K562 (cell line): ENCODE measurements around the gene MMEL1. TPM values are rescaled to one million over a fixed set of nuclear protein-coding genes. Genes with fewer than 3 reads are reported as not detected.

Experiments
- CBX8 ChIP-seq: fragments of 200-600 bp; sonication (generic); IDR thresholded peaks from 2 replicates; pipeline ENCODE4 v1.6.1; 2012; ENCODE audit warnings: borderline replicate concordance, mixed run types, low read depth, mild to moderate bottlenecking, moderate library complexity, mixed read lengths, low read length, control low read depth, inconsistent platforms; ENCODE audit not compliant: poor library complexity, severe bottlenecking; ENCODE audit errors: extremely low read depth
- HNRNPK ChIP-seq: fragments of 200-400 bp; formaldehyde crosslinking; IDR thresholded peaks from one replicate; pipeline ENCODE4 v1.6.1; 2018; ENCODE audit warnings: mild to moderate bottlenecking, low read depth, low read length; ENCODE audit not compliant: poor library complexity, severe bottlenecking
- JUN ChIP-seq, 2 experiments: sonication (generic) in 1 of 2; formaldehyde crosslinking in 1 of 2; IDR thresholded peaks; 2 replicates each; pipeline versions ENCODE4 v1.6.1 to v1.8.0; 2012 to 2022; ENCODE audit warnings: borderline replicate concordance in 2 of 2, mild to moderate bottlenecking in 2 of 2, improper control_type of control experiment in 1 of 2, low read depth in 1 of 2, low read length in 1 of 2, missing genetic modification reagents in 1 of 2
- KLF10 ChIP-seq: fragments of 250-450 bp; sonication (Bioruptor Pico); IDR thresholded peaks from 2 replicates; pipeline ENCODE4 v1.6.1; 2021; ENCODE audit warnings: matching md5 sums
- MTA2 ChIP-seq: fragments of 450-650 bp; IDR thresholded peaks from 2 replicates; pipeline ENCODE4 v1.6.1; 2016; ENCODE audit warnings: low read depth
- NR4A1 ChIP-seq, 2 experiments: fragments of 250-450 bp in 1 of 2; fragments of 450-650 bp in 1 of 2; sonication (Bioruptor Pico) in 1 of 2; IDR thresholded peaks; 2 replicates each; pipeline versions ENCODE4 v1.4.0 to v1.6.1; 2016 to 2020; ENCODE audit warnings: mild to moderate bottlenecking in 2 of 2, missing compliant biosample characterization in 1 of 2, missing genetic modification characterization in 1 of 2, moderate library complexity in 1 of 2
- PHTF2 ChIP-seq: fragments of 250-450 bp; sonication (Bioruptor Pico); IDR thresholded peaks from 2 replicates; pipeline ENCODE4 v1.5.0; 2021; ENCODE audit warnings: mild to moderate bottlenecking
- PTRF ChIP-seq: fragments of 450-650 bp; IDR thresholded peaks from 2 replicates; pipeline ENCODE4 v1.6.1; 2016; ENCODE audit warnings: mild to moderate bottlenecking, missing genetic modification characterization, missing compliant biosample characterization
- SOX6 ChIP-seq: fragments of 450-650 bp; IDR thresholded peaks from 2 replicates; pipeline ENCODE4 v1.6.1; 2014; ENCODE audit warnings: mild to moderate bottlenecking
- SRSF1 ChIP-seq: fragments of 200-400 bp; formaldehyde crosslinking; IDR thresholded peaks from 2 replicates; pipeline ENCODE4 v1.6.1; 2017; ENCODE audit warnings: mild to moderate bottlenecking, low read depth, low read length, moderate library complexity
- TBP ChIP-seq: optimal IDR thresholded peaks from 2 replicates; pipeline ENCODE3; 2011; ENCODE audit warnings: low read depth, low read length, improper control_type of control experiment
- ZNF143 ChIP-seq: sonication (generic); formaldehyde crosslinking; IDR thresholded peaks from 2 replicates; pipeline ENCODE4 v1.9.0; 2022; ENCODE audit warnings: mild to moderate bottlenecking, missing genetic modification reagents
- ZNF184 ChIP-seq: sonication (generic); formaldehyde crosslinking; IDR thresholded peaks from 2 replicates; pipeline ENCODE4 v1.5.0; 2020; ENCODE audit warnings: missing genetic modification reagents
- ZNF316 ChIP-seq: fragments of 450-650 bp; IDR thresholded peaks from 2 replicates; pipeline ENCODE4 v1.6.1; 2016
- ZNF384 ChIP-seq: IDR thresholded peaks from 2 replicates; pipeline ENCODE4 v1.6.1; 2012; ENCODE audit warnings: low read depth, low read length, improper control_type of control experiment
- ZNF584 ChIP-seq: fragments of 200-800 bp; sonication (Bioruptor generic); IDR thresholded peaks from 2 replicates; pipeline ENCODE4 v1.6.1; 2016; ENCODE audit warnings: low read depth, mild to moderate bottlenecking, missing genetic modification characterization, missing compliant biosample characterization
- ZNF830 ChIP-seq: fragments of 250-450 bp; sonication (Bioruptor Pico); IDR thresholded peaks from 2 replicates; pipeline ENCODE4 v1.5.0; 2021; ENCODE audit warnings: mild to moderate bottlenecking
- polyA plus RNA-seq, 8 experiments: library from polyadenylated mRNA; depleted of rRNA in 4 of 8; stranded (reverse) in 5 of 8; unstranded in 3 of 8; fragments of >200 nt; fragmentation: Nextera tagmentation in 2 of 8; fragmentation: Illumina TruSeq in 1 of 8; extraction: Ambion mirVana in 2 of 8; extraction: Trizol in 1 of 8; gene quantifications; 2 replicates each; pipeline versions ENCODE4 v1.2.1 to v1.2.3, GENCODE V29; 2011 to 2014; ENCODE audit warnings: inconsistent platforms in 1 of 8, missing spikeins in 1 of 8
- total RNA-seq, 7 experiments: library from RNA; depleted of rRNA in 6 of 7; stranded (reverse); fragments of >200 nt in 6 of 7; fragmentation: Illumina TruSeq in 2 of 7; extraction: Trizol in 2 of 7; gene quantifications; 2 replicates each; pipeline versions ENCODE4 v1.2.1 to v1.2.3, GENCODE V29; 2011 to 2021; ENCODE audit warnings: low replicate concordance in 1 of 7
- TF ChIP-seq, protein P1 (sequence below): fragments of 450-650 bp; formaldehyde crosslinking; IDR thresholded peaks from 2 replicates; pipeline ENCODE4 v1.4.0; 2022; ENCODE audit warnings: missing genetic modification characterization
- TF ChIP-seq, protein P2 (sequence below): sonication (generic); formaldehyde crosslinking; IDR thresholded peaks from 2 replicates; pipeline ENCODE4 v1.5.0; 2020; ENCODE audit warnings: missing genetic modification reagents
- TF ChIP-seq, protein P3 (sequence below): sonication (generic); formaldehyde crosslinking; IDR thresholded peaks from 2 replicates; pipeline ENCODE4 v1.8.0; 2022; ENCODE audit warnings: mild to moderate bottlenecking, missing genetic modification reagents
- TF ChIP-seq, protein P4 (sequence below): sonication (generic); formaldehyde crosslinking; IDR thresholded peaks from 2 replicates; pipeline ENCODE4 v1.8.1; 2023; ENCODE audit warnings: mild to moderate bottlenecking, missing genetic modification reagents
- TF ChIP-seq, protein P5 (sequence below): fragments of 250-450 bp; sonication (Bioruptor Pico); IDR thresholded peaks from 2 replicates; pipeline ENCODE4 v1.5.0; 2020; ENCODE audit warnings: mild to moderate bottlenecking, borderline replicate concordance

The MMEL1 gene
- total and polyA plus RNA-seq, 9 of the 15 experiments (the other 6 are each of a cell fraction or from before 2014, with no cell fraction given), result not detected

DNA sequence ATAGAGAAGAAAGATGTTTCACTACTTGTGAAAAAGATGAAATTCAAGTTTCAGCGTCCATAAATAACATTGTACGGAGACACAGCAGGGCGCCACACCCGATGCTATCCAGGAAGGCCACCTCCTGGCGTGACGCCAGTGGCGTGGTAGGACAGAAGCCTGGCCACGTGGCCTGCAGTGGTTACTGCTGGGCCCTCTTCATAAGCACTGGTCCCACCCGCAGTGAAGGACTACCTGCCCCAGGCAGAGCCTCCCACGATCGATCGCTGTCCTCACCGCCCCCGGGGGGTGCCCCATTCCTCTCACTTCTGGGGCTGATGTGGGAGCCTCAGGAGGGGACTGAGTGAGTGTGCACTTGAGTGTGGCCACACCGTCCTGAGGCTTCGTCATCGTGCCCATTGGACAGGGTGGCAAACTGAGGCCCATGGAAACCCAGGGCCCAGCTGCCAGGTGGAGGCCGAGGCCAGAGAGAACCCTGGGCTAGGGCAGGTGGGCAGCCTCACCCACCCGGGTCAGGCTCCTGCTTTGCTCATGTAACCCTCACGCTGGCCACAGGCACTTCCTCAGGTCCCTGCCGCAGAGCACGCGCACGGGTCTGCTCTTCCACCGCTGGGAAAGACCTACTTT is 91.1 kb downstream of the MMEL1 start (continued):
- TF ChIP-seq, protein P1, sequence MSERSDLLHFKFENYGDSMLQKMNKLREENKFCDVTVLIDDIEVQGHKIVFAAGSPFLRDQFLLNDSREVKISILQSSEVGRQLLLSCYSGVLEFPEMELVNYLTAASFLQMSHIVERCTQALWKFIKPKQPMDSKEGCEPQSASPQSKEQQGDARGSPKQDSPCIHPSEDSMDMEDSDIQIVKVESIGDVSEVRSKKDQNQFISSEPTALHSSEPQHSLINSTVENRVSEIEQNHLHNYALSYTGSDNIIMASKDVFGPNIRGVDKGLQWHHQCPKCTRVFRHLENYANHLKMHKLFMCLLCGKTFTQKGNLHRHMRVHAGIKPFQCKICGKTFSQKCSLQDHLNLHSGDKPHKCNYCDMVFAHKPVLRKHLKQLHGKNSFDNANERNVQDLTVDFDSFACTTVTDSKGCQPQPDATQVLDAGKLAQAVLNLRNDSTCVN (CRISPR knock-in tag), result no peak
- TF ChIP-seq SRSF1 (no peak), CBX8 (no peak), NR4A1 (CRISPR knock-in tag; IDR thresholded peaks at IDR 0.05) (no peak), NR4A1 (tag; IDR thresholded peaks at IDR 0.05) (peak; percentile 92), MTA2 (no peak), JUN (IDR thresholded peaks at IDR 0.05; ENCODE audit: borderline replicate concordance, low read depth, low read length) (peak; percentile 36; the same call in 1 of the 2 replicates), JUN (CRISPR knock-in tag; IDR thresholded peaks at IDR 0.05; ENCODE audit: borderline replicate concordance) (no peak), SOX6 (peak; percentile 61), ZNF830 (no peak), ZNF184 (no peak), ZNF143 (CRISPR knock-in tag) (no peak), KLF10 (CRISPR knock-in tag) (no peak), TBP (peak; percentile 25), ZNF316 (no peak), ZNF584 (CRISPR knock-in tag) (no peak), ZNF384 (0 out of 2 replicates have a peak, but pooled peaks have one; percentile 3), HNRNPK (no peak), PTRF (no peak), PHTF2 (CRISPR knock-in tag) (no peak)
- TF ChIP-seq, protein P2, sequence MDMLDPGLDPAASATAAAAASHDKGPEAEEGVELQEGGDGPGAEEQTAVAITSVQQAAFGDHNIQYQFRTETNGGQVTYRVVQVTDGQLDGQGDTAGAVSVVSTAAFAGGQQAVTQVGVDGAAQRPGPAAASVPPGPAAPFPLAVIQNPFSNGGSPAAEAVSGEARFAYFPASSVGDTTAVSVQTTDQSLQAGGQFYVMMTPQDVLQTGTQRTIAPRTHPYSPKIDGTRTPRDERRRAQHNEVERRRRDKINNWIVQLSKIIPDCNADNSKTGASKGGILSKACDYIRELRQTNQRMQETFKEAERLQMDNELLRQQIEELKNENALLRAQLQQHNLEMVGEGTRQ, result peak; percentile 91
- TF ChIP-seq, protein P3, sequence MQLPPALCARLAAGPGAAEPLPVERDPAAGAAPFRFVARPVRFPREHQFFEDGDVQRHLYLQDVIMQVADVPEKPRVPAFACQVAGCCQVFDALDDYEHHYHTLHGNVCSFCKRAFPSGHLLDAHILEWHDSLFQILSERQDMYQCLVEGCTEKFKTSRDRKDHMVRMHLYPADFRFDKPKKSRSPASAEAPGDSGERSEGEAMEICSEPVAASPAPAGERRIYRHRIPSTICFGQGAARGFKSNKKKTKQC (CRISPR knock-in tag), result 0 out of 2 replicates have a peak, but pooled peaks have one; percentile 28
- TF ChIP-seq, protein P4, sequence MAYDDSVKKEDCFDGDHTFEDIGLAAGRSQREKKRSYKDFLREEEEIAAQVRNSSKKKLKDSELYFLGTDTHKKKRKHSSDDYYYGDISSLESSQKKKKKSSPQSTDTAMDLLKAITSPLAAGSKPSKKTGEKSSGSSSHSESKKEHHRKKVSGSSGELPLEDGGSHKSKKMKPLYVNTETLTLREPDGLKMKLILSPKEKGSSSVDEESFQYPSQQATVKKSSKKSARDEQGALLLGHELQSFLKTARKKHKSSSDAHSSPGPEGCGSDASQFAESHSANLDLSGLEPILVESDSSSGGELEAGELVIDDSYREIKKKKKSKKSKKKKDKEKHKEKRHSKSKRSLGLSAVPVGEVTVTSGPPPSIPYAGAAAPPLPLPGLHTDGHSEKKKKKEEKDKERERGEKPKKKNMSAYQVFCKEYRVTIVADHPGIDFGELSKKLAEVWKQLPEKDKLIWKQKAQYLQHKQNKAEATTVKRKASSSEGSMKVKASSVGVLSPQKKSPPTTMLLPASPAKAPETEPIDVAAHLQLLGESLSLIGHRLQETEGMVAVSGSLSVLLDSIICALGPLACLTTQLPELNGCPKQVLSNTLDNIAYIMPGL, result no peak
- TF ChIP-seq, protein P5, sequence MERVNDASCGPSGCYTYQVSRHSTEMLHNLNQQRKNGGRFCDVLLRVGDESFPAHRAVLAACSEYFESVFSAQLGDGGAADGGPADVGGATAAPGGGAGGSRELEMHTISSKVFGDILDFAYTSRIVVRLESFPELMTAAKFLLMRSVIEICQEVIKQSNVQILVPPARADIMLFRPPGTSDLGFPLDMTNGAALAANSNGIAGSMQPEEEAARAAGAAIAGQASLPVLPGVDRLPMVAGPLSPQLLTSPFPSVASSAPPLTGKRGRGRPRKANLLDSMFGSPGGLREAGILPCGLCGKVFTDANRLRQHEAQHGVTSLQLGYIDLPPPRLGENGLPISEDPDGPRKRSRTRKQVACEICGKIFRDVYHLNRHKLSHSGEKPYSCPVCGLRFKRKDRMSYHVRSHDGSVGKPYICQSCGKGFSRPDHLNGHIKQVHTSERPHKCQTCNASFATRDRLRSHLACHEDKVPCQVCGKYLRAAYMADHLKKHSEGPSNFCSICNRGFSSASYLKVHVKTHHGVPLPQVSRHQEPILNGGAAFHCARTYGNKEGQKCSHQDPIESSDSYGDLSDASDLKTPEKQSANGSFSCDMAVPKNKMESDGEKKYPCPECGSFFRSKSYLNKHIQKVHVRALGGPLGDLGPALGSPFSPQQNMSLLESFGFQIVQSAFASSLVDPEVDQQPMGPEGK (CRISPR knock-in tag), result no peak
